Adipocyte (in vitro differentiated cells): ENCODE data around the gene RND2.

Experiments used
- DNase-seq: peaks from one replicate; pipeline ENCODE4 v3.0.0-alpha.2; 2015; ENCODE audit warnings: low read depth
- H3K27me3 ChIP-seq: replicated peaks from 2 replicates; pipeline ENCODE4 v1.7.0; 2013; ENCODE audit warnings: mild to moderate bottlenecking, low read length, moderate library complexity; ENCODE audit not compliant: control insufficient read depth, insufficient read depth
- H3K36me3 ChIP-seq: 2 replicates; pipeline ENCODE4 v1.7.0; 2013; ENCODE audit warnings: low read length, mild to moderate bottlenecking, moderate library complexity; ENCODE audit not compliant: control insufficient read depth, insufficient read depth, severe bottlenecking
- H3K4me1 ChIP-seq: 2 replicates; pipeline ENCODE4 v1.7.0; 2013; ENCODE audit warnings: mild to moderate bottlenecking, low read length, moderate library complexity; ENCODE audit not compliant: control insufficient read depth, insufficient read depth
- H3K4me3 ChIP-seq: 2 replicates; pipeline ENCODE4 v1.7.0; 2013; ENCODE audit warnings: mild to moderate bottlenecking, low read length, moderate library complexity
- H3K9ac ChIP-seq: 2 replicates; pipeline ENCODE4 v1.7.0; 2013; ENCODE audit warnings: mild to moderate bottlenecking, low read length, moderate library complexity
- H3K9me3 ChIP-seq: 2 replicates; pipeline ENCODE4 v1.7.0; 2013; ENCODE audit warnings: mild to moderate bottlenecking, low read length, moderate library complexity; ENCODE audit not compliant: control insufficient read depth

The RND2 gene

DNA sequence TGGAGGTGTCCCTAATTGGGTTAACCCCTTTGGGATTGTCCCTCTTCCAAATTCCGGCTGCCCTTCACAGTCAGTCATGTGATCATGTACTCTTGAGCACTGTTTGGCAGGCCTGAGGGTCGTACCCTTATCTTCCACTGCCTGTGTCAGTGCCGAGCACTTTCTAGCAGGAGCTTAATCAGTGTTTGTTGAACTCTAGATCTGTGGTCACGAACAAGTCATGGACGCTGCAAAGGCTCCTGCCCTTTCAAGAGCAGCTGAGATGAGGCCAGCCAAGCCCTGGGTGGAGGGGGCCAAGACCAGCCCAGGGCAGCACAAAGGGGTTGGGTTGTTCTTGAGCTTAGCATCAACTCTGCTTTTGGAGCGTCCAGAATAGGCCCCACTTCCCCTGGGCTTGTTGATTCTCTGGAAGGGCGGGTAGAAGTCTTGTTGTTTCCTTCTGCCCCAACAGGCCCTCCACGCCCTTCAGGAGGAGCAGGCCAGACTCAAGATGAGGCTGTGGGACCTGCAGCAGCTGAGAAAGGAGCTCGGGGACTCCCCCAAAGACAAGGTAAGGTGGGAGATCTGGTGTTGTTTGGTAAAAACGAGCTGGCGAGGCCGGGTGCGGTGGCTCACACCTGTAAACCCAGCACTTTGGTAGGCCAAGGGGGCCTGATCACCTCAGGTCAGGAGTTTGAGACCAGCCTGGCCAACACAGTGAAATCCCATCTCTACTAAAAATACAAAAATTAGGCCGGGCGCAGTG, 13.1 kb upstream of the RND2 start:
- Histone ChIP-seq H3K4me3 (peak overlapping the region; percentile 11), H3K36me3 (peaks cover 38% of the 10 kb centered on the region), H3K4me1 (peaks cover 35% of the 10 kb centered on the region), H3K27me3 (no peaks in the 10 kb centered on the region), H3K9ac (peak overlapping the region; percentile 41), H3K9me3 (no peaks in the 10 kb centered on the region)
- DNase-seq, result no peak

DNA sequence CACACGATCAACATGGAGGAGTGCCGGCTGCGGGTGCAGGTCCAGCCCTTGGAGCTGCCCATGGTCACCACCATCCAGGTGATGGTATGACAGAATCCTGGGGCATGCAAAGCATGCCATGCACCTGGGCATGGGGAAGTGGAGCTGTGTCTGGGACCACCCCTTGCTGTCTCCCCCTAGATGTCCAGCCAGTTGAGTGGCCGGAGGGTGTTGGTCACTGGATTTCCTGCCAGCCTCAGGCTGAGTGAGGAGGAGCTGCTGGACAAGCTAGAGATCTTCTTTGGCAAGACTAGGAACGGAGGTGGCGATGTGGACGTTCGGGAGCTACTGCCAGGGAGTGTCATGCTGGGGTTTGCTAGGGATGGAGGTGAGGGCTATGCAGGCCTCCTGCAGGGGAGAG, 11.7 kb upstream of the RND2 start:
- DNase-seq, result no peak
- Histone ChIP-seq H3K9me3 (no peaks in the 10 kb centered on the region), H3K36me3 (peaks cover 49% of the 10 kb centered on the region)

DNA sequence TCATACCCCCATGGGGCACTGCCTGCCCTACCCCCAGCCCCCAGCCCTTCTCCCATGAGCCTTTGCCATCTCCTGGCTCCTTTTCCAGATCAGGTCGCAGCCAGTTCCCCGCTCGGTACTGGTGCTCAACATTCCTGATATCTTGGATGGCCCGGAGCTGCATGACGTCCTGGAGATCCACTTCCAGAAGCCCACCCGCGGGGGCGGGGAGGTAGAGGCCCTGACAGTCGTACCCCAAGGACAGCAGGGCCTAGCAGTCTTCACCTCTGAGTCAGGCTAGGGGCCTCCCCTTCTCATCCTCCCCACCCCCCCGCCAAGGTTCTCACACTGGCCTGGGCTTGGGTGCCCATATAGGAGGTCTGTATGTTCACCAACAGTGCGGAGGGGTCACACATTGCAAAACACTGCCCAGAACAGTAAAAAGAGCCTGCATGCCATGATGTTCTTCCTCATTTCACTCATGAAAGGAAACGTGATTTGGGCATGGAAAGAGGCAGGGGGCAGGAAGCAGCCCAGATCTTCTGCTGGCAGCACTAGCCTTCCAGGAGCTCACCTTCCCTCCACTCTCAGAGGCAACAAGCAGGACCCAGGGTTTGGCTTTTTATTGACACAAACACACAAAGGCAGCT, 10.9 kb upstream of the RND2 start:
- Histone ChIP-seq H3K27me3 (no peaks in the 10 kb centered on the region), H3K9ac (no peak overlapping the region), H3K4me1 (peaks cover 47% of the 10 kb centered on the region), H3K9me3 (no peaks in the 10 kb centered on the region), H3K4me3 (no peak overlapping the region), H3K36me3 (peaks cover 54% of the 10 kb centered on the region)
- no peak for DNase-seq

More for the DNA sequence above, 11.7 kb upstream of the RND2 start:
- Histone ChIP-seq H3K9ac (no peak overlapping the region), H3K27me3 (no peaks in the 10 kb centered on the region), H3K4me1 (peaks cover 39% of the 10 kb centered on the region), H3K4me3 (no peak overlapping the region)

DNA sequence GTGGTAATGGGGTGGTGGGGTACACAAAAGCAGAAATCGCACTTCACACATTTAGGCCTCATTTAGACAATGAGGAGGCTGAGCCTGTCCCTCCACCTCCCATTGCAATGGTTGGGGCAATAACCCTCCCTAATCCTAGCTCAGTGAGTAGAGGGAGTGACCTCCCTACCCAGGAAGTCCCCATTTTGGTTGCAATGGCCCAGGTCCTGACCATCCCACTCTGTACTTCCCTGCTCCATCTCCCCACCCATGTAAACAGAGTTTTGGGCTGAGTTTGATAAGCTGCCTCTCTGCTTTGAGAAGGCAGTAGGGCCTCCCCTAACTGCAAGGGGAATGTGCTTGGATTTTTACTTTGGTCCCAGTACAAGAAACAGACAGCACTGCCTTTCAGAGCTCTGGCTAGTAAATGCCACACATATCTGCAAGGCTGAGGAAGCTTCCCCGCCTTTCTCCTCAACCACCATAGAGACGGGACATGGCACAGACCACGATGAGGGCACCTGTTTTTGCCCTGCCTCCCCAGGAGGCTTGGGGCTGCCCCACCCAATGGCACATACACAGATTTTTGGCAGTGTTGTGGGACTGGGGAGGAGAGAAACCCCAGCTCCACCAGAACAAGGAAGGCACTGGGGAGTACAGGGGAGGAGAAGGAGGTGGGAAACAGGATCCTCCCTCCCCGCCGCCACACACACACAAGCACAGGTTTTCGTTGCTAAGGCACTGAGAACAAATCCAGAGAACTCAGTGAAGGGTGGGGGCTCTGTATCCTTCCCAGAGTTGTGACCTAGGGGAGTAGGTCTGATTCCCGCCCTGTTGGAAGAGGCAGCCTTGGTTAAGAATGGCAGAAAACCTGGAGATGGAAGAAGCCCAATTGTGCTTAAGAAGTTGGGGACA, 10.1 kb upstream of the RND2 start:
- Histone ChIP-seq H3K9me3 (no peaks in the 10 kb centered on the region), H3K27me3 (no peaks in the 10 kb centered on the region), H3K4me3 (no peak overlapping the region), H3K9ac (peak overlapping the region; percentile 20), H3K4me1 (peaks cover 55% of the 10 kb centered on the region), H3K36me3 (peaks cover 54% of the 10 kb centered on the region)
- no peak for DNase-seq

DNA sequence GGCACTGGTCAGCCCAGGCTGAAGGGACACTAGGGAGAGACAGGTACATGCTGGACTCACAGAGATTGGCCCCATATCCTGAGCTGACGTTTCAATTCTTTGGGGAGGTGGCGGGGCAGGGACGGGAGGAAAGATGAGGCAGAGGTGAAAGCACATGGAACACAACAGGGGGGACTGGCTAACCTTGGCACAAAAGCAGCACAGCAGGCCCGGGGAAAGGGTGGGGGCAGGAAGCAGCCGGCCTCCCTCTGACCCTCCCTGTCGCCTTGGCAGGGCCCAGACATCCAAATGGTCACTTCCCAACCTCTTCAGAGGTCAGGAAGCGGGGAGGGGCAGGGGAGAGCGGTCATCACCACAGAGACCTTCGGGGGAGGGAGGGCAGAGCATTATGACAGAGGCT, 9.5 kb upstream of the RND2 start:
- Histone ChIP-seq H3K9me3 (no peaks in the 10 kb centered on the region), H3K36me3 (peaks cover 54% of the 10 kb centered on the region), H3K9ac (peak overlapping the region; percentile 19), H3K4me1 (peaks cover 62% of the 10 kb centered on the region), H3K27me3 (no peaks in the 10 kb centered on the region), H3K4me3 (no peak overlapping the region)
- DNase-seq, result no peak

DNA sequence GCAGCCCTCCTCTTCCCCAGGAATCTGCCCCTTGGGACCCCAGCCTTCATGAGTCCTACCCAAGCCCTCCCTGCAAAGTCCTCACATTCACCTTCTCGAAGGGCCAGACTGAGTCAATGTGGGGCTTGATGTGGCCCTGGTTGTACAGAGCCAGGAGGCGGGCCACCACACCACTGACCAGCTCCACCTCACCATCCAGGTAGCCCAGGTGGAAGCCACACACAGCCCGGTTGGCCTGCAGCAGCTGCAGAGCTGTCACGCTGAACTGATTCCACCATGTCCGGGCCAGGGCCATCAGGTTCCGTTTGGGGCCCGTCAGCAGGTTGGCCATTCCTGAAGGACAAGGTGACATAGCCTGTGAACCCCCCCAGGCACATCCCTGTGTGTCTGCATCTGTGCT, 8.8 kb upstream of the RND2 start:
- peaks cover 62% of the 10 kb centered on the region for H3K4me1 ChIP-seq
- no peak overlapping the region for H3K4me3 ChIP-seq
- no peak for DNase-seq
- H3K36me3 ChIP-seq, result peaks cover 54% of the 10 kb centered on the region
- no peaks in the 10 kb centered on the region for H3K27me3 ChIP-seq
- H3K9ac ChIP-seq, result peak overlapping the region; percentile 14
- no peaks in the 10 kb centered on the region for H3K9me3 ChIP-seq

DNA sequence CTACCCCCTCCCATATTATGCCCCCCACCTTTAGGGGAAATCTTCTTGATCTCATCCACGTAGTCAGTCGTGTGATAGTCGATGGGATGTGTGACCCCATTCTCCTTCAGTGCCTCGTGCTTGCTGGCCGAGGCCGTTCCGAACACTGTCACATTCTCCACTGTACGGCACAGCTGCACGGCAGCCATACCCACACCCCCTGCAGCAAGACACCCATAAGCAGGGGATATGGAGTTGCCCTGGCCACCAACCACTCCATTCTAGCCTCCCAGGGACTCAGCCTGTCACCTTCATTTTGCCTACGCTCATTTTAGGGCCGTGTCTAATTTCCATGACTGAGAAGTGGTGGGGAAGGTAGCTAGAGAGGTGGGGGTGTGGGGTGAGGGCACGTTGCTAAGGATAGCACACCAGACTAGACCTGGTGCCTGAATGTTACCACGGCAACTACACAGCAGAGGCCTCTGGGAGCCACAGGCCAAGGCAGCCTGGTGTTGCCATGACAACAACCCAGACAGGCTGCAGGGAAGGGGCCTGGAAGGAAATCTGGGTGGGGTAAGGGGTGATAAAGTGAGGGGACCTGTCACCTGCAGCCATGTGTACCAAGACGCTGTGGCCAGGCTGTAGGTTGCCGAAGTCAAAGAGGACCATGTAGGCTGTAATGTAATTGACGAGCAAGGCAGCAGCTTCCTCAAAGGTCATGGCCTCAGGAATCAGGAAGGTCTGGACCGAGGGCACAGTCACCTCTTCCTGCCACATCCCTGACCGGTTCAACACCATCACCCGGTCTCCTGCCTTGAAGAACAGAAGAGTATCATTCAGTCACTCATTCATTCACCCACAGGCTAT, 6.8 kb upstream of the RND2 start:
- Histone ChIP-seq H3K4me3 (peak overlapping the region; percentile 99), H3K4me1 (peaks cover 55% of the 10 kb centered on the region), H3K27me3 (no peaks in the 10 kb centered on the region), H3K36me3 (peaks cover 47% of the 10 kb centered on the region), H3K9me3 (no peaks in the 10 kb centered on the region), H3K9ac (peak overlapping the region; percentile 98)
- DNase-seq, result no peak

DNA sequence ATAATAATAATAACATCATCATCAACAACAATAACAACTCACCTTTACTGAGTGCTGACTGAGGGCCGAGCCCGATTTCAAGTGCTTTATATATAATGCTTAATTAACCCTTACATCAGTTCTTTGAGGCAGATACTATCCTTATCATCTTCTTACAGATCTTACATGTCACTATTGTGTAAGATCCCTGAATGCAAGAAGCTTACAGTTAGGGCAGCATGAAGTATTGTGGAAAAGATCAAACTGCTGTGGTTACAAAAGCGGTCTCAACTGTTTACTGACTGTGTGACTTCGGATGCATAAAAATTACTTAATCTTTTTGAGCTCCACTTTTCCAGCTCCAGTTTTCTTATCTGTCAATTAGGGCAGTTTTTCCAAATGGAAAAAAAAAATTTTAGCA, 6.1 kb upstream of the RND2 start:
- H3K4me3 ChIP-seq, result peak overlapping the region; percentile 99
- H3K27me3 ChIP-seq, result no peaks in the 10 kb centered on the region
- no peak for DNase-seq

DNA sequence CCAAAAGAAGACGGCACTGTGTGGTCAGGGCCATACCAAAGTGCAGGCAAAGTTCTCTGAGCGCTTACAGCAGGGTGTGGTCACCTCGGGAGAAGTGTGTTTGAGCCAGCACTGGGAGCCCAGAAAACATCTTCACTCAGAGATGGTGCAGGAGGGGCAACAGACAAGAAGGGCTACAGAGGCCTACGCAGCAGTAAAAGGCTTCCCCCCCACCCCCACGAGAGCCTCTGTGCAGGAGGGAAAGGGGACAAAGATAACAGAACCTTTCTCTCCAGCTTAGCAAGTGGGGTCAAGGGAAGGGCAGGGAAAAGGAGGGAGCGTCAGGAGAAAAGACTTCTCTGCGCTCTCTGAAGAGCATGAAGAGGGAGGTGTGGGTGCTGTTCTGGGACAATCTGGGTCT, 5.6 kb upstream of the RND2 start:
- H3K4me3 ChIP-seq, result peak overlapping the region; percentile 99
- H3K9ac ChIP-seq, result peak overlapping the region; percentile 98
- H3K4me1 ChIP-seq, result peaks cover 47% of the 10 kb centered on the region
- no peak for DNase-seq
- H3K36me3 ChIP-seq, result peaks cover 37% of the 10 kb centered on the region
- H3K27me3 ChIP-seq, result no peaks in the 10 kb centered on the region
- H3K9me3 ChIP-seq, result no peaks in the 10 kb centered on the region

More for the DNA sequence above, 6.1 kb upstream of the RND2 start:
- Histone ChIP-seq H3K4me1 (peaks cover 52% of the 10 kb centered on the region), H3K9me3 (no peaks in the 10 kb centered on the region), H3K36me3 (peaks cover 42% of the 10 kb centered on the region), H3K9ac (peak overlapping the region; percentile 98)

DNA sequence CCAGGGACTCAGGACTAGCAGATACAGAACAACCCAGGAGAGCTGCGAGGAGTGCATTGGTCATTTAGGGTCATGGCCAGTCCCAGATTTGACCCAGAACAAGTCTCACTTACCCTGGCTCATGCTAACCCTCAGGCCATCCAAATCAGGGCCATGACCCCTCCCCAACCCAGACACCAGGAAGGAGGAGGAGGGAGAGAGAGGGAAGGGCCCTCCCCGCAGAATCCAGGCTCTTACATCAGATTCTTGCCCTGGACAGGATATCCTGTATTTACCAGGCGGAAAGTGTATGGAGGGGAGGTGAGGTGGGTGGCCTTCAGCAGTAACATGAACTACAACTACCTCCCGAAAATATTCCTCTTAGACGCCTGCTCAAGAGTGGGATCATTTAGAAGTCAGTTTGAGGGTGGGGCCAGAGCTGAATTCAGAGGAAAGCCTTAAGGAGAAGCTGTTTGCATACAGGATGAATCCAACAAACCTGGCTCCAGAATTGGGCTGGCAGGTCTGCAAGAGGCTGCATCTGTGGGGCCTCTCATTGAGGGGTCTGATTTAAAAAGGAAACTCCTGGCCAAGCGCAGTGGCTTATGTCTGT, 4.9 kb upstream of the RND2 start:
- Histone ChIP-seq H3K9ac (peak overlapping the region; percentile 98), H3K4me1 (peaks cover 43% of the 10 kb centered on the region), H3K9me3 (no peaks in the 10 kb centered on the region), H3K36me3 (peaks cover 32% of the 10 kb centered on the region), H3K27me3 (no peaks in the 10 kb centered on the region), H3K4me3 (peak overlapping the region; percentile 99)
- DNase-seq, result no peak
